ENCODE results near the gene REEP1.

REEP1 gene

GRCh38 chr2:86370579-86370978 is 33.2 kb upstream of the REEP1 start:
- TF ChIP-seq CREB1 (IDR thresholded peaks at IDR 0.05; ENCODE audit: low read depth): no peak
- TF ChIP-seq YY1 (IDR thresholded peaks at IDR 0.05; ENCODE audit: low read depth): no peak
- TF ChIP-seq RAD21 (IDR thresholded peaks at IDR 0.05; ENCODE audit: low read depth): peak; percentile 18; the same call in 1 of the 2 replicates
- no peak for TF ChIP-seq TCF12 (IDR thresholded peaks at IDR 0.05; ENCODE audit: low read depth)

GRCh38 chr2:86368161-86368824 is 30.9 kb upstream of the REEP1 start:
- TF ChIP-seq REST (IDR thresholded peaks at IDR 0.05; ENCODE audit: low read depth) (no peak), RAD21 (IDR thresholded peaks at IDR 0.05; ENCODE audit: low read depth) (peak; percentile 76), ZBTB7A (IDR thresholded peaks at IDR 0.05; ENCODE audit: low read depth) (peak; percentile 57; the same call in 1 of the 2 replicates)

- TF ChIP-seq NFIC (IDR thresholded peaks at IDR 0.05) (no peak), MAX (IDR thresholded peaks at IDR 0.05) (no peak), YY1 (IDR thresholded peaks at IDR 0.05; ENCODE audit: low read depth) (no peak), EGR1 (IDR thresholded peaks at IDR 0.05) (no peak), TEAD4 (IDR thresholded peaks at IDR 0.05) (no peak), USF1 (IDR thresholded peaks at IDR 0.05) (no peak), TCF12 (IDR thresholded peaks at IDR 0.05; ENCODE audit: low read depth) (no peak), TAF1 (IDR thresholded peaks at IDR 0.05; ENCODE audit: low read depth) (no peak), FOXM1 (IDR thresholded peaks at IDR 0.05; ENCODE audit: borderline replicate concordance, low read depth) (no peak)
Measured at GRCh38 chr2:86367499-86367777, 30.0 kb upstream of the REEP1 start.

GRCh38 chr2:86366651-86367498 is 29.4 kb upstream of the REEP1 start:
- TF ChIP-seq TAF1 (IDR thresholded peaks at IDR 0.05; ENCODE audit: low read depth) (no peak), REST (IDR thresholded peaks at IDR 0.05; ENCODE audit: low read depth) (no peak), USF1 (IDR thresholded peaks at IDR 0.05) (no peak), CREB1 (IDR thresholded peaks at IDR 0.05; ENCODE audit: low read depth) (no peak), ZBTB7A (IDR thresholded peaks at IDR 0.05; ENCODE audit: low read depth) (no peak), TCF12 (IDR thresholded peaks at IDR 0.05; ENCODE audit: low read depth) (no peak), MAX (IDR thresholded peaks at IDR 0.05) (no peak), EGR1 (IDR thresholded peaks at IDR 0.05) (no peak), NFIC (IDR thresholded peaks at IDR 0.05) (no peak)

- TF ChIP-seq NFIC (IDR thresholded peaks at IDR 0.05): no peak
- no peak for TF ChIP-seq TCF12 (IDR thresholded peaks at IDR 0.05; ENCODE audit: low read depth)
- TF ChIP-seq TEAD4 (IDR thresholded peaks at IDR 0.05): no peak
- TF ChIP-seq REST (IDR thresholded peaks at IDR 0.05; ENCODE audit: low read depth): no peak
- no peak for TF ChIP-seq RAD21 (IDR thresholded peaks at IDR 0.05; ENCODE audit: low read depth)
- TF ChIP-seq EP300 (IDR thresholded peaks at IDR 0.05; ENCODE audit: borderline replicate concordance): no peak
- no peak for TF ChIP-seq CEBPB (IDR thresholded peaks at IDR 0.05)
- TF ChIP-seq YY1 (IDR thresholded peaks at IDR 0.05; ENCODE audit: low read depth): no peak
- no peak for TF ChIP-seq EGR1 (IDR thresholded peaks at IDR 0.05)
- TF ChIP-seq TAF1 (IDR thresholded peaks at IDR 0.05; ENCODE audit: low read depth): no peak
- TF ChIP-seq USF1 (IDR thresholded peaks at IDR 0.05): no peak
- no peak for TF ChIP-seq FOXM1 (IDR thresholded peaks at IDR 0.05; ENCODE audit: borderline replicate concordance, low read depth)
- TF ChIP-seq CREB1 (IDR thresholded peaks at IDR 0.05; ENCODE audit: low read depth): no peak
- no peak for TF ChIP-seq ZBTB7A (IDR thresholded peaks at IDR 0.05; ENCODE audit: low read depth)
- no peak for TF ChIP-seq MAX (IDR thresholded peaks at IDR 0.05)
Measured at GRCh38 chr2:86364894-86365293, 27.5 kb upstream of the REEP1 start.
